Neural progenitor cell (in vitro differentiated cells): Measurements from ENCODE around the gene KCNK3. TPM values are rescaled to one million over a fixed set of nuclear protein-coding genes. Genes with fewer than 3 reads are reported as not detected.

Experiments used
- DNase-seq: peaks from one replicate; pipeline ENCODE4 v3.0.0-alpha.2; 2016; ENCODE audit warnings: low spot score
- H2AFZ ChIP-seq: fragments of 200-600 bp; sonication (generic); replicated peaks from 2 replicates; pipeline ENCODE4 v1.6.1; 2016; ENCODE audit warnings: antibody characterized with exemption
- H3F3A ChIP-seq: fragments of 200-600 bp; sonication (generic); 2 replicates; pipeline ENCODE4 v1.6.1; 2016; ENCODE audit warnings: antibody characterized with exemption, low read depth
- H3K27ac ChIP-seq: fragments of 200-600 bp; sonication (generic); 2 replicates; pipeline ENCODE4 v1.5.1; 2016; ENCODE audit warnings: mild to moderate bottlenecking
- H3K27me3 ChIP-seq: fragments of 200-600 bp; sonication (generic); 2 replicates; pipeline ENCODE4 v1.6.1; 2016; ENCODE audit warnings: mild to moderate bottlenecking, moderate library complexity
- H3K36me3 ChIP-seq: fragments of 200-600 bp; sonication (generic); 2 replicates; pipeline ENCODE4 v1.5.1; 2016
- H3K4me1 ChIP-seq: fragments of 200-600 bp; sonication (generic); 2 replicates; pipeline ENCODE4 v1.6.1; 2016; ENCODE audit warnings: mixed run types
- H3K4me2 ChIP-seq: fragments of 200-600 bp; sonication (generic); 2 replicates; pipeline ENCODE4 v1.6.1; 2016
- H3K4me3 ChIP-seq: fragments of 200-600 bp; sonication (generic); 2 replicates; pipeline ENCODE4 v1.5.1; 2016
- H3K79me2 ChIP-seq: fragments of 200-600 bp; sonication (generic); 2 replicates; pipeline ENCODE4 v1.6.1; 2016; ENCODE audit warnings: low read depth
- H3K9ac ChIP-seq: fragments of 200-600 bp; sonication (generic); 2 replicates; pipeline ENCODE4 v1.6.1; 2016
- H3K9me3 ChIP-seq: fragments of 200-600 bp; sonication (generic); 2 replicates; pipeline ENCODE4 v1.5.1; 2016; ENCODE audit warnings: low read depth
- H4K20me1 ChIP-seq: fragments of 200-600 bp; sonication (generic); 2 replicates; pipeline ENCODE4 v1.6.1; 2016; ENCODE audit warnings: low read depth
- H3K27ac Mint-ChIP-seq: 3 replicates; pipeline ENCODE4 v1.8.0; 2021; ENCODE audit warnings: mixed read lengths
- H3K27me3 Mint-ChIP-seq: 2 replicates; pipeline ENCODE4 v1.8.0; 2022; ENCODE audit warnings: low read depth, mild to moderate bottlenecking, inconsistent platforms, moderate library complexity, mixed read lengths; ENCODE audit not compliant: insufficient read depth
- H3K36me3 Mint-ChIP-seq: 3 replicates; pipeline ENCODE4 v1.8.0; 2021; ENCODE audit warnings: mixed read lengths
- H3K4me1 Mint-ChIP-seq: 3 replicates; pipeline ENCODE4 v1.8.0; 2021; ENCODE audit warnings: mixed read lengths
- H3K4me3 Mint-ChIP-seq: 3 replicates; pipeline ENCODE4 v1.8.0; 2021; ENCODE audit warnings: mild to moderate bottlenecking, moderate library complexity, mixed read lengths
- H3K9me3 Mint-ChIP-seq: 3 replicates; pipeline ENCODE4 v1.8.0; 2020; ENCODE audit warnings: mixed read lengths
- EZH2 ChIP-seq: fragments of 200-600 bp; sonication (generic); IDR thresholded peaks from 2 replicates; pipeline ENCODE4 v1.6.1; 2017; ENCODE audit warnings: antibody characterized with exemption, mild to moderate bottlenecking, moderate library complexity
- EZH2phosphoT487 ChIP-seq: fragments of 200-600 bp; sonication (generic); IDR thresholded peaks from 2 replicates; pipeline ENCODE4 v1.6.1; 2017; ENCODE audit warnings: antibody characterized with exemption
- total RNA-seq: library from RNA; depleted of rRNA; stranded (reverse); fragments of >200 nt; gene quantifications from 2 replicates; pipeline ENCODE4 v1.2.3, GENCODE V29; 2015; ENCODE audit warnings: low replicate concordance
- TF ChIP-seq, protein P1 (sequence below): fragments of 200-600 bp; sonication (generic); IDR thresholded peaks from 2 replicates; pipeline ENCODE4 v1.5.1; 2017; ENCODE audit warnings: antibody characterized with exemption, mild to moderate bottlenecking

KCNK3 gene
- total RNA-seq, 1 donor from 2014 or later, result not detected

DNA sequence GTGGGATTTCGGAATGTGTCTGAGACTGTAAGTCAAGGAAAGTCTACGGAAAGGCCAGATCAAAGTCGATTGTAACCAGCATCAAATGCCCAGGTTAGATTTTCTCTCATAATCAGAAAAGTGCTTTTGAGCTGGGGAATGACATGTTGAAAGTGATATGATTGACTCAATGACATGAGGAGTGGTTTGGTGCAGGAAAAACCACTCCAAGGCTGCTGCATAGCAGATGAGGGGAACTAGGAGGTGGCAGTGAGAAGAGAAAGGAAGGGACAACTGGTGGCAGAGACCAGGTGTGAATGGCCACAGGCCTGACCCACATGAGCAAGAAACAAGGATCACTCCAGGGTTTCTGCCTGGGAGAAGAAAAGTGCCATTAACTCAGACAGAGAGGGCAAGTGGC is 72.4 kb downstream of the KCNK3 start:
- Mint-ChIP-seq H3K36me3 (peaks cover 1% of the 10 kb centered on the region), H3K9me3 (no peaks in the 10 kb centered on the region), H3K4me3 (peak overlapping the region; percentile 91), H3K27ac (no peak overlapping the region), H3K4me1 (peaks cover 34% of the 10 kb centered on the region), H3K27me3 (peaks cover 9% of the 10 kb centered on the region)
- no peak overlapping the region for H2AFZ ChIP-seq
- peaks cover 7% of the 10 kb centered on the region for H3F3A ChIP-seq
- no peaks in the 10 kb centered on the region for H3K27me3 ChIP-seq
- peaks cover 24% of the 10 kb centered on the region for H4K20me1 ChIP-seq
- H3K27ac ChIP-seq, result no peak overlapping the region
- TF ChIP-seq EZH2phosphoT487 (no peak), EZH2 (no peak)
- TF ChIP-seq, protein P1, sequence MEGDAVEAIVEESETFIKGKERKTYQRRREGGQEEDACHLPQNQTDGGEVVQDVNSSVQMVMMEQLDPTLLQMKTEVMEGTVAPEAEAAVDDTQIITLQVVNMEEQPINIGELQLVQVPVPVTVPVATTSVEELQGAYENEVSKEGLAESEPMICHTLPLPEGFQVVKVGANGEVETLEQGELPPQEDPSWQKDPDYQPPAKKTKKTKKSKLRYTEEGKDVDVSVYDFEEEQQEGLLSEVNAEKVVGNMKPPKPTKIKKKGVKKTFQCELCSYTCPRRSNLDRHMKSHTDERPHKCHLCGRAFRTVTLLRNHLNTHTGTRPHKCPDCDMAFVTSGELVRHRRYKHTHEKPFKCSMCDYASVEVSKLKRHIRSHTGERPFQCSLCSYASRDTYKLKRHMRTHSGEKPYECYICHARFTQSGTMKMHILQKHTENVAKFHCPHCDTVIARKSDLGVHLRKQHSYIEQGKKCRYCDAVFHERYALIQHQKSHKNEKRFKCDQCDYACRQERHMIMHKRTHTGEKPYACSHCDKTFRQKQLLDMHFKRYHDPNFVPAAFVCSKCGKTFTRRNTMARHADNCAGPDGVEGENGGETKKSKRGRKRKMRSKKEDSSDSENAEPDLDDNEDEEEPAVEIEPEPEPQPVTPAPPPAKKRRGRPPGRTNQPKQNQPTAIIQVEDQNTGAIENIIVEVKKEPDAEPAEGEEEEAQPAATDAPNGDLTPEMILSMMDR, result no peak
- peak overlapping the region; percentile 64 for H3K4me3 ChIP-seq
- no peaks in the 10 kb centered on the region for H3K9me3 ChIP-seq
- H3K4me2 ChIP-seq, result peak overlapping the region; percentile 88
- H3K79me2 ChIP-seq, result peaks cover 10% of the 10 kb centered on the region
- H3K4me1 ChIP-seq, result peaks cover 11% of the 10 kb centered on the region
- no peaks in the 10 kb centered on the region for H3K36me3 ChIP-seq
- peak overlapping the region; percentile 8 for H3K9ac ChIP-seq
- no peak for DNase-seq

GRCh38 chr2:26765475-26766200 is 73.1 kb downstream of the KCNK3 start:
- TF ChIP-seq, protein P1, result no peak
- no peak for TF ChIP-seq EZH2phosphoT487
- no peak for TF ChIP-seq EZH2
- Histone ChIP-seq H3K4me3 (no peak overlapping the region), H3F3A (peaks cover 7% of the 10 kb centered on the region), H3K9me3 (no peaks in the 10 kb centered on the region), H2AFZ (no peak overlapping the region), H3K27me3 (no peaks in the 10 kb centered on the region), H3K9ac (no peak overlapping the region), H3K4me2 (peak overlapping the region; percentile 88), H3K79me2 (peaks cover 10% of the 10 kb centered on the region), H4K20me1 (peaks cover 27% of the 10 kb centered on the region), H3K27ac (no peak overlapping the region), H3K4me1 (peaks cover 11% of the 10 kb centered on the region), H3K36me3 (no peaks in the 10 kb centered on the region)
- Mint-ChIP-seq H3K9me3 (no peaks in the 10 kb centered on the region), H3K27ac (no peak overlapping the region), H3K4me1 (peaks cover 34% of the 10 kb centered on the region), H3K27me3 (peaks cover 9% of the 10 kb centered on the region), H3K36me3 (peaks cover 1% of the 10 kb centered on the region), H3K4me3 (peak overlapping the region; percentile 91)
- DNase-seq, result no peak

DNA sequence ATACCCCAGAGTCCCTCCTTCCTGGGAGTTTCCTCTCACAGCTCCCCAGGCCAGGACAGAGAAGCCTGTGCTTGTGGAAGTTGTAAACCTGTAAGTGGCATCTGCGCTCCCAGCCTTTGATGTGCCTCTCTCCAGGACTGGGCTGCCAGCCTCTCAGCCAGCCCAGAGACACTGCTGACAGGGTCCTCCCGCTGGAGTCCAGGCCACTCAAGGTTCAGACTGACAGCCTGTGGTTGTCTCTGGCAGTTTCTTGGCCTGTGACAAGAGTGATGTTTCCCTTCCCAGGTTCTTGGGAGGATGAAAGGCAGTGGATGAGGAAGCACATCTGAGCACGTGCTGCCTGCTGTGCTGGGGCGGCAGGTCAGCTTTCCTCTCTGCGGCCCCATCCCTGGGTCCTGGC is 74.6 kb downstream of the KCNK3 start:
- Histone ChIP-seq H3K4me1 (peaks cover 11% of the 10 kb centered on the region), H3K27ac (no peak overlapping the region), H2AFZ (no peak overlapping the region), H3K9me3 (no peaks in the 10 kb centered on the region), H3K79me2 (peaks cover 10% of the 10 kb centered on the region), H3K36me3 (no peaks in the 10 kb centered on the region), H3K4me2 (no peak overlapping the region), H3F3A (peaks cover 7% of the 10 kb centered on the region), H4K20me1 (peaks cover 37% of the 10 kb centered on the region), H3K4me3 (no peak overlapping the region), H3K9ac (peak overlapping the region; percentile 2), H3K27me3 (no peaks in the 10 kb centered on the region)
- peaks cover 9% of the 10 kb centered on the region for H3K27me3 Mint-ChIP-seq
- peaks cover 34% of the 10 kb centered on the region for H3K4me1 Mint-ChIP-seq
- DNase-seq, result no peak
- TF ChIP-seq, protein P1, result no peak
- TF ChIP-seq EZH2, result no peak
- no peak for TF ChIP-seq EZH2phosphoT487
- H3K36me3 Mint-ChIP-seq, result peaks cover 1% of the 10 kb centered on the region
- H3K4me3 Mint-ChIP-seq, result no peak overlapping the region
- no peak overlapping the region for H3K27ac Mint-ChIP-seq
- H3K9me3 Mint-ChIP-seq, result no peaks in the 10 kb centered on the region
